ENCODE data around the gene OR51G1. TPM values are rescaled to one million over a fixed set of nuclear protein-coding genes. Genes with fewer than 3 reads are reported as not detected.

The OR51G1 gene
- total RNA-seq, 4 donors from 2014 or later = not detected

DNA sequence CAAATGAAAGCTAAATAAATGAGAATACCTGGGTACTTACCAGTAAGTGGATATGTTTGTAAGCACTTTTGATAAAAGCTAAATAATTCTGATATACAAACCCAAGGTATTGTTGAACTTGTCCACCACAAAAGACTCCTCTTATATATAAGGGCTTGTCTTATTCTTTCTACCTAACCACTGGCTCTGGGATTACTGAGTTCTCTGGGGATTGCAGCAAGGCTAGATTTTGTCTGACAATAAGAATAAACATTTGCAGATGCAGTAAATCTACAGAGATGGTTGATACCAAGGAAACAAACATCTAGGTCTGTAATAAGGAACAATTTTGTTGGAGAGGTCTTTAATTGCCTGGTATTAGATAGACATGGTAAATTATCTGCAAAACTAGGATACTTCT, 23.4 kb upstream of the OR51G1 start, which contains the start of gene OR51A4:
OR51A4 (minus strand) TSS at position 101 of the 400 bp plus-strand sequence. CDS start 505 bp downstream, outside the sequence.
- Histone ChIP-seq H3K27me3 (no peaks in the 10 kb centered on the region), H3K36me3 (no peaks in the 10 kb centered on the region), H3K27ac (no peak within 1 kb of the TSS), H3K4me3 (no peak within 1 kb of the TSS), H3K9me3 (no peaks in the 10 kb centered on the region), H3K4me1 (no peaks in the 10 kb centered on the region)
- DNase-seq = no peak
- no peak for TF ChIP-seq POLR2AphosphoS5 (IDR thresholded peaks at IDR 0.05)
- TF ChIP-seq POLR2A (IDR thresholded peaks at IDR 0.05) = no peak
- TF ChIP-seq, protein P1, sequence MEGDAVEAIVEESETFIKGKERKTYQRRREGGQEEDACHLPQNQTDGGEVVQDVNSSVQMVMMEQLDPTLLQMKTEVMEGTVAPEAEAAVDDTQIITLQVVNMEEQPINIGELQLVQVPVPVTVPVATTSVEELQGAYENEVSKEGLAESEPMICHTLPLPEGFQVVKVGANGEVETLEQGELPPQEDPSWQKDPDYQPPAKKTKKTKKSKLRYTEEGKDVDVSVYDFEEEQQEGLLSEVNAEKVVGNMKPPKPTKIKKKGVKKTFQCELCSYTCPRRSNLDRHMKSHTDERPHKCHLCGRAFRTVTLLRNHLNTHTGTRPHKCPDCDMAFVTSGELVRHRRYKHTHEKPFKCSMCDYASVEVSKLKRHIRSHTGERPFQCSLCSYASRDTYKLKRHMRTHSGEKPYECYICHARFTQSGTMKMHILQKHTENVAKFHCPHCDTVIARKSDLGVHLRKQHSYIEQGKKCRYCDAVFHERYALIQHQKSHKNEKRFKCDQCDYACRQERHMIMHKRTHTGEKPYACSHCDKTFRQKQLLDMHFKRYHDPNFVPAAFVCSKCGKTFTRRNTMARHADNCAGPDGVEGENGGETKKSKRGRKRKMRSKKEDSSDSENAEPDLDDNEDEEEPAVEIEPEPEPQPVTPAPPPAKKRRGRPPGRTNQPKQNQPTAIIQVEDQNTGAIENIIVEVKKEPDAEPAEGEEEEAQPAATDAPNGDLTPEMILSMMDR (IDR thresholded peaks at IDR 0.05) = no peak
- TF ChIP-seq EP300 (IDR thresholded peaks at IDR 0.05; ENCODE audit: low read depth) = no peak
- in situ Hi-C loops (cut with MboI; ENCODE audit: low pct_ligation_motif_present in 1 of 4, low pct_unique_long_range_greater_than_20kb in 1 of 4, low sequenced_read_pairs in 3 of 4) (no loop called here), intact Hi-C loops (cut with DNase I; ENCODE audit: low total_unique reads) (no loop called here)

DNA sequence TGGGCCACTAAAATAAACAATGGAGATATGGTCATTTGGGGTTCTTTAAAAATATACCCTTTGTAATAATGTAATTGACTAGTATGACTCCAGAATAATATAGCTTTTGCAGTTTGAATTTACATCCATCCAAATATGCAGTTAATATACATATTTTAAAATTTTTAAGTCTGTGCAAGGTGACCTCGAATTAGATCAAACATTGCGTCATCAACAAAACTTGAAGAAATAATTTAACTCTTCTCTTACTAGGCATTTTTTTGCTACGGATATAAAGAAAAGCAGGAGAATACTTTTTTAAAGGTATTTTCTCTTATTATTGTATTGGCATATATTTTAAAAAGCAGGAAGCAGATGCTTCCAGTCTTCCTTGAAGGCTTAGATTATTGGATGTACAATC, 12.6 kb upstream of the OR51G1 start:
- no peaks in the 10 kb centered on the region for H3K36me3 ChIP-seq
- TF ChIP-seq EP300 (IDR thresholded peaks at IDR 0.05; ENCODE audit: low read depth) (no peak), POLR2AphosphoS5 (IDR thresholded peaks at IDR 0.05) (no peak), POLR2A (IDR thresholded peaks at IDR 0.05) (no peak)
- TF ChIP-seq, protein P1 (IDR thresholded peaks at IDR 0.05) = no peak
- in situ Hi-C loops (cut with MboI; ENCODE audit: low pct_ligation_motif_present in 1 of 4, low pct_unique_long_range_greater_than_20kb in 1 of 4, low sequenced_read_pairs in 3 of 4) (no loop called here), intact Hi-C loops (cut with DNase I; ENCODE audit: low total_unique reads) (no loop called here)
- DNase-seq = no peak
- no peak overlapping the region for H3K27ac ChIP-seq
- H3K27me3 ChIP-seq = no peaks in the 10 kb centered on the region
- H3K4me3 ChIP-seq = no peak overlapping the region
- 76 to 78% methylated on average over 3 of the region's 3 CpGs for WGBS, 2 donors (ENCODE audit: low coverage in 1 of 2)
- no peaks in the 10 kb centered on the region for H3K4me1 ChIP-seq
- H3K9me3 ChIP-seq = no peaks in the 10 kb centered on the region

DNA sequence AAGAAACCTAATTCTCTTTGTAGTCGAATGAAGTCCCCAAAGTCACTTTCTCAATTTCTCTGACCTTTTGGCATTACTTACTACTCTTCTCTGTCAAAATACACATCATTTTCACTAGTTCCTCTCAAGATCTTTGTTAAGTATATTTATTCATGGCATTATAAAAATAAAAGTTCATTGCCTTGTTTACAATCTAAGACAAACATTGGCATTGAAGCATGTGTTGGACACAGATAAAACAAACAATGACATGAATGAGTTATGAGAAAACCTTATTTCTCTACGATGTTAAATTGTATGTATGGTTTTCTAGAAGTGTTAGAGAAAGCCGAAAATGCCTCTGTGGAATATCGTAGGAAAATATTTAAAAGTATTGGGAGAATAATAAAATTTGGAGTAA, 8.6 kb upstream of the OR51G1 start:
- TF ChIP-seq, protein P1 (IDR thresholded peaks at IDR 0.05) = no peak
- no peak for TF ChIP-seq POLR2AphosphoS5 (IDR thresholded peaks at IDR 0.05)
- TF ChIP-seq EP300 (IDR thresholded peaks at IDR 0.05; ENCODE audit: low read depth) = no peak
- TF ChIP-seq POLR2A (IDR thresholded peaks at IDR 0.05) = no peak
- Histone ChIP-seq H3K4me1 (no peaks in the 10 kb centered on the region), H3K36me3 (no peaks in the 10 kb centered on the region), H3K27me3 (no peaks in the 10 kb centered on the region), H3K9me3 (no peaks in the 10 kb centered on the region), H3K27ac (no peak overlapping the region), H3K4me3 (no peak overlapping the region)
- DNase-seq = no peak
- in situ Hi-C loops (cut with MboI; ENCODE audit: low pct_ligation_motif_present in 1 of 4, low pct_unique_long_range_greater_than_20kb in 1 of 4, low sequenced_read_pairs in 3 of 4) (no loop called here), intact Hi-C loops (cut with DNase I; ENCODE audit: low total_unique reads) (no loop called here)
- 48 to 51% methylated on average over 4 of the region's 4 CpGs for WGBS, 2 donors (ENCODE audit: low coverage in 1 of 2)

DNA sequence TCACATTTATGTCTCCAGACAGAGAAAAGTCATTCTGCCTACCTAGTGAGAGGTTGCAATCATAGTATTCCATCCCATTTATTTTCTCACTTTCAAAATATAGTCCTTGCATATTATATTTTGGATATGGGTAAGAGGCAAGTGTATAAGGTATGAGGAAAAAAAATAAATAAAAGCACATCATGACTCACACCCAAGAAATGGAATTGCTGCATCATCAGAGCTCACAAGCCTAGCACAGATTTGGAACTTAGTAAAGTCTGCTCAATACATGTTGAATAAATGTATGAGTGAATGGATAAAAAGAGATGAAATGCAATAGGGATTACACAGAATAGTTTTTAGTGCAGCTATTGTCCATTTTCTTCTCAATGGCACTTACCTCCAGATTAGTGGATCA, 2.5 kb upstream of the OR51G1 start:
- Histone ChIP-seq H3K27me3 (no peaks in the 10 kb centered on the region), H3K36me3 (no peaks in the 10 kb centered on the region), H3K27ac (no peak overlapping the region), H3K9me3 (no peaks in the 10 kb centered on the region), H3K4me3 (no peak overlapping the region), H3K4me1 (no peaks in the 10 kb centered on the region)
- in situ Hi-C loops (cut with MboI; ENCODE audit: low pct_ligation_motif_present in 1 of 4, low pct_unique_long_range_greater_than_20kb in 1 of 4, low sequenced_read_pairs in 3 of 4) (no loop called here), intact Hi-C loops (cut with DNase I; ENCODE audit: low total_unique reads) (no loop called here)
- no peak for DNase-seq
- TF ChIP-seq EP300 (IDR thresholded peaks at IDR 0.05; ENCODE audit: low read depth) = no peak
- TF ChIP-seq POLR2AphosphoS5 (IDR thresholded peaks at IDR 0.05) = no peak
- TF ChIP-seq, protein P1 (IDR thresholded peaks at IDR 0.05) = no peak
- TF ChIP-seq POLR2A (IDR thresholded peaks at IDR 0.05) = no peak
